Calu3 (cell line): ENCODE measurements around the gene IGF2. TPM values are rescaled to one million over a fixed set of nuclear protein-coding genes. Genes with fewer than 3 reads are reported as not detected.

Source experiments
- BruUV-seq: library from RNA; stranded (reverse); fragments of 400-500 nt; replicated peaks from 2 replicates; lab custom pipeline; 2021; lab: Mats Ljungman, UMichigan
- CTCF ChIA-PET: fragments of 300-600 bp; sonication (Branson Sonifier 250); formaldehyde crosslinking; loops from one replicate; lab custom pipeline; 2022; ENCODE audit warnings: antibody characterized with exemption; lab: Charles Lee
- DNase-seq: peaks from one replicate; pipeline ENCODE4 v3.0.0; 2022
- H3K27ac Mint-ChIP-seq: one replicate; pipeline ENCODE4 v1.8.0; 2022; ENCODE audit warnings: mixed read lengths; ENCODE audit not compliant: unreplicated experiment
- H3K27me3 Mint-ChIP-seq: one replicate; pipeline ENCODE4 v1.8.0; 2022; ENCODE audit warnings: mixed read lengths; ENCODE audit not compliant: unreplicated experiment
- H3K36me3 Mint-ChIP-seq: one replicate; pipeline ENCODE4 v1.8.0; 2022; ENCODE audit warnings: mild to moderate bottlenecking, moderate library complexity, mixed read lengths; ENCODE audit not compliant: insufficient read depth, unreplicated experiment
- H3K4me1 Mint-ChIP-seq: one replicate; pipeline ENCODE4 v1.8.0; 2022; ENCODE audit warnings: mild to moderate bottlenecking, low read depth, mixed read lengths; ENCODE audit not compliant: unreplicated experiment
- H3K4me3 Mint-ChIP-seq: one replicate; pipeline ENCODE4 v1.8.0; 2022; ENCODE audit warnings: mild to moderate bottlenecking, low read depth, moderate library complexity, mixed read lengths; ENCODE audit not compliant: unreplicated experiment
- H3K9me3 Mint-ChIP-seq: one replicate; pipeline ENCODE4 v1.8.0; 2022; ENCODE audit warnings: low read depth, mixed read lengths; ENCODE audit not compliant: unreplicated experiment
- intact Hi-C: fragments of 100-400 bp; cut with micrococcal nuclease; formaldehyde crosslinking; loops from one replicate; pipeline ENCODE4 v1.10.0; 2022; ENCODE audit not compliant: unreplicated experiment
- total RNA-seq: library from RNA; stranded (reverse); gene quantifications from 2 replicates; pipeline ENCODE4 v1.2.3, GENCODE V29; 2022
- TF ChIP-seq, protein P1 (sequence below): fragments of 200-600 bp; IDR thresholded peaks from one replicate; pipeline ENCODE4 v1.8.0; 2022; ENCODE audit warnings: antibody characterized with exemption; ENCODE audit not compliant: unreplicated experiment

IGF2 gene
- total RNA-seq, 1 experiment from 2014 or later: 0.45 TPM

DNA sequence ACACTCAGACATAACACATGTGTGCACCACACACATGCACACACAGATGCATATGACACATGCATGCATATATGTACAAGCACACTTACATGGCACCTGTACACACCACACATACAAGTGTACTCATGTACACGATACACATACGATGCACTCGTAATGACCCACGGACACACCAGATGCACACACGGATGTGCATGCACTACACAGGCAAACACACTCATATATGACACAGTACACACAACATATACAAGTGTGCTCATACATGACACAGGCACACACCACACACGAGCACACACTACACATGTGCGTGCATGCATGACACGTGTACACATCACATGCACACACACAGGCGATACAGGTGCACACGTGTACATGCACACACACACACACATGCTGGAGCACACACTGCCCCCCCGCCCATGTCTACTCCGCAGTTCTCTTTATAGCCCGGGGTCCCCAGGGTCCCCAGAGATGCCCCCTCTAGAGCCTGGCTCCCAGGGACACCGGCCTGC, 37.3 kb upstream of the IGF2 start:
- CTCF ChIA-PET: no interaction called here
- DNase-seq: no peak
- Mint-ChIP-seq H3K9me3 (no peaks in the 10 kb centered on the region), H3K36me3 (no peaks in the 10 kb centered on the region), H3K4me3 (no peak overlapping the region), H3K27ac (no peak overlapping the region), H3K4me1 (peaks cover 9% of the 10 kb centered on the region), H3K27me3 (peaks cover 18% of the 10 kb centered on the region)
- intact Hi-C loops: no loop called here
- BruUV-seq: no TSS peak
- TF ChIP-seq, protein P1, sequence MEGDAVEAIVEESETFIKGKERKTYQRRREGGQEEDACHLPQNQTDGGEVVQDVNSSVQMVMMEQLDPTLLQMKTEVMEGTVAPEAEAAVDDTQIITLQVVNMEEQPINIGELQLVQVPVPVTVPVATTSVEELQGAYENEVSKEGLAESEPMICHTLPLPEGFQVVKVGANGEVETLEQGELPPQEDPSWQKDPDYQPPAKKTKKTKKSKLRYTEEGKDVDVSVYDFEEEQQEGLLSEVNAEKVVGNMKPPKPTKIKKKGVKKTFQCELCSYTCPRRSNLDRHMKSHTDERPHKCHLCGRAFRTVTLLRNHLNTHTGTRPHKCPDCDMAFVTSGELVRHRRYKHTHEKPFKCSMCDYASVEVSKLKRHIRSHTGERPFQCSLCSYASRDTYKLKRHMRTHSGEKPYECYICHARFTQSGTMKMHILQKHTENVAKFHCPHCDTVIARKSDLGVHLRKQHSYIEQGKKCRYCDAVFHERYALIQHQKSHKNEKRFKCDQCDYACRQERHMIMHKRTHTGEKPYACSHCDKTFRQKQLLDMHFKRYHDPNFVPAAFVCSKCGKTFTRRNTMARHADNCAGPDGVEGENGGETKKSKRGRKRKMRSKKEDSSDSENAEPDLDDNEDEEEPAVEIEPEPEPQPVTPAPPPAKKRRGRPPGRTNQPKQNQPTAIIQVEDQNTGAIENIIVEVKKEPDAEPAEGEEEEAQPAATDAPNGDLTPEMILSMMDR: no peak

DNA sequence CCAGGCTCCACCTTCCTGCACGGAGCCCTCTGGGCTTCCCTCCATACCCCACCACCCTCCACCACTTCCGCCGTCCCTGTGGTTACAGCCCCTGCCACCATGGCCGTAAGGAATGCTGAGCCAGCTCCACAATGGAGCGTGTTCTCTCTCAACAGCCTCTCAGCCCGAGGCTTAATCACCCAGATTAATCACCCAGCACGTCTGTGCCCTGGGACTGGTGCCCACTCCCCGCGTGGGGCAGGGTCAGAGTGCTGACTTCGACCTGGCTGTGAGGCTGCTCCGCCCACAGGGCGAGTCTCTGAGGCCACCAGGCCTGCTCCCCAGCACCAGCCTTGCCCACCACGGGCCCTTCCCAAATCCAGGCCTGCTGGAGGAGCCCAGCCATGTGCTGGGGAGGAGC, 36.5 kb upstream of the IGF2 start:
- TF ChIP-seq, protein P1: no peak
- DNase-seq: no peak
- BruUV-seq: no TSS peak
- Mint-ChIP-seq H3K27ac (no peak overlapping the region), H3K4me3 (no peak overlapping the region), H3K9me3 (no peaks in the 10 kb centered on the region), H3K27me3 (peaks cover 26% of the 10 kb centered on the region), H3K36me3 (no peaks in the 10 kb centered on the region), H3K4me1 (peaks cover 9% of the 10 kb centered on the region)
- CTCF ChIA-PET: no interaction called here
- intact Hi-C loops: no loop called here

DNA sequence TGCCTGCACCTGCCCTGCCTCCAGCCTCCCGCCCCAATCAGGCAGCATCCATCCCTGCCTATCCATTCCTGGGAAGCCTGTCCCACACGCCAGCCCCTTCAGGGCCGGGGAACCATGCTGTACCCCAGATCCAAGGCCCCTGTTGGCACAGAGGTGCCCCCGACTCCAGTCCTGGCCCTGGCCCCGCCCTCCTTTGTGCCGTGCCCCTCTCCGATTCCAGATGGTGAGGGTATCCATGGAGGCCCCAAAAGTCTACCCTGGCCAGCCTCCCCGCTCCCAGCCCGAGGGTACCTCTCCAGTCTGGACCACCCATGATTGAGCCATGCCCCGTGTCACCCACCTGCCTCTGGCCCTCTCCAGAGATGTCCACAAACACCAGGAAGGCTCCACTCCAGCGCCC, 35.2 kb upstream of the IGF2 start:
- Mint-ChIP-seq H3K4me3 (no peak overlapping the region), H3K27me3 (peaks cover 30% of the 10 kb centered on the region), H3K4me1 (peaks cover 7% of the 10 kb centered on the region), H3K9me3 (no peaks in the 10 kb centered on the region), H3K36me3 (no peaks in the 10 kb centered on the region), H3K27ac (no peak overlapping the region)
- DNase-seq: no peak
- TF ChIP-seq, protein P1: no peak
- intact Hi-C loops: no loop called here
- no TSS peak for BruUV-seq
- CTCF ChIA-PET: interaction anchor here (1.0 to 1.3 kb wide), 2 partner anchors 23 to 522 kb away, joined by 3 to 4 read pairs; no protein-coding TSS in a partner anchor

DNA sequence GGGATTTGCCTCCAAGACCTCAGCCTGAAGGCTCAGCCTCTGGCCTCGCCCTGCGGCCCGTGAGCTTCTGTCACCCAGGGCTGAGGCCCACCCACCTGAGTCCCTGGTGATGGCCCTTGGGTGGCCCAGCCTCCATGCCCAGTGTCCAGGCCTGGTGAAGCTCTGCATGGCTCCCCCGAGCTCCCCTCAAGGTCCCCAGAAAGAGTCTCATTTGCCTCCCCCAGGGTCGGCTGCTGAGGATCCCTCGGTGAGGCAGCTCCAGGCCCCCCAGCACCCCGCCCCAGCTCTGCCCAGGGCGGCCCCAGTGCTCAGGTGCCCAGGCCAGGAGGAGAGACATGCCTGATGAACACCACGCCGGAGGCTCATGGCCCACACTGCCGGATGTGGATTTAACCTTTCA, 34.6 kb upstream of the IGF2 start:
- H3K9me3 Mint-ChIP-seq: no peaks in the 10 kb centered on the region
- TF ChIP-seq, protein P1: no peak
- no TSS peak for BruUV-seq
- peaks cover 1% of the 10 kb centered on the region for H3K4me1 Mint-ChIP-seq
- intact Hi-C loops: no loop called here
- no peak overlapping the region for H3K27ac Mint-ChIP-seq
- H3K36me3 Mint-ChIP-seq: peaks cover 4% of the 10 kb centered on the region
- peaks cover 30% of the 10 kb centered on the region for H3K27me3 Mint-ChIP-seq
- no peak overlapping the region for H3K4me3 Mint-ChIP-seq
- DNase-seq: no peak
- CTCF ChIA-PET: interaction anchor here (1.0 to 1.3 kb wide), 2 partner anchors 22 to 521 kb away, joined by 3 to 4 read pairs; no protein-coding TSS in a partner anchor
